K562 (cell line): Measurements from ENCODE around the gene FOSL1. TPM values are rescaled to one million over a fixed set of nuclear protein-coding genes. Genes with fewer than 3 reads are reported as not detected.

Experiments
- ATAC-seq: fragments of 200-7000 bp; cut with Tn5 transposase; 3 replicates; pipeline ENCODE4 v1.9.1; 2020; ENCODE audit warnings: moderate library complexity
- BruUV-seq: library from RNA; stranded (reverse); fragments of 400-500 nt; replicated peaks from 2 replicates; lab custom pipeline; 2021; lab: Mats Ljungman, UMichigan
- CTCF ChIA-PET: fragments of 300-600 bp; formaldehyde crosslinking; extraction: SDS; loops from one replicate; lab custom pipeline; 2021; ENCODE audit warnings: low intra/inter-chr PET ratio; lab: Yijun Ruan, JAX
- POLR2A ChIA-PET: fragments of 300-600, 350-650 bp; sonication (Branson Sonifier 250); formaldehyde crosslinking; extraction: SDS; loops from one replicate; lab custom pipeline; 2021; ENCODE audit warnings: antibody characterized with exemption, inconsistent platforms; lab: Yijun Ruan, JAX
- DNase-seq, 4 experiments: peaks; one replicate each; pipeline versions ENCODE4 v3.0.0 to v3.0.0-alpha.2; 2011 to 2018; ENCODE audit warnings: low spot score in 3 of 4, mixed read lengths in 3 of 4; ENCODE audit errors: extremely low read depth in 1 of 4
- FAIRE-seq: peaks from 2 replicates; lab custom pipeline; 2011; peaks lifted over from hg19 to GRCh38; lab: Jason Lieb, UNC
- H2AFZ ChIP-seq: 2 replicates; pipeline ENCODE4 v1.6.0; 2011; ENCODE audit warnings: low read depth, low read length, control low read depth, inconsistent platforms
- H3K27ac ChIP-seq: fragments of 200-600 bp; 3 replicates; pipeline ENCODE4 v1.8.0; 2011; ENCODE audit warnings: low read depth, mild to moderate bottlenecking, control low read depth, inconsistent platforms, low read length, moderate library complexity, mixed read lengths; ENCODE audit errors: extremely low read depth
- H3K27me3 ChIP-seq, 2 experiments: fragments of 300-600 bp in 1 of 2; 2 replicates in 1 of 2; 3 replicates in 1 of 2; pipeline versions ENCODE4 v1.6.0 to v1.8.0; 2011; ENCODE audit warnings: inconsistent platforms in 2 of 2, low read length in 2 of 2, mild to moderate bottlenecking in 1 of 2, mixed read lengths in 1 of 2, moderate library complexity in 1 of 2; ENCODE audit not compliant: control insufficient read depth in 2 of 2, insufficient read depth in 2 of 2
- H3K36me3 ChIP-seq: fragments of 300-600 bp; 3 replicates; pipeline ENCODE4 v1.8.0; 2011; ENCODE audit warnings: mild to moderate bottlenecking, low read length, inconsistent platforms; ENCODE audit not compliant: control insufficient read depth, insufficient read depth
- H3K4me1 ChIP-seq, 2 experiments: fragments of 200-600 bp in 1 of 2; replicated peaks in 1 of 2; 2 replicates in 1 of 2; 3 replicates in 1 of 2; pipeline versions ENCODE4 v1.5.1 to v1.8.0; 2011; ENCODE audit warnings: inconsistent platforms in 2 of 2, low read length in 2 of 2, mild to moderate bottlenecking in 1 of 2, mixed read lengths in 1 of 2, moderate library complexity in 1 of 2; ENCODE audit not compliant: control insufficient read depth in 2 of 2, insufficient read depth in 2 of 2
- H3K4me2 ChIP-seq: 2 replicates; pipeline ENCODE4 v1.6.1; 2011; ENCODE audit warnings: low read length, control low read depth, inconsistent platforms, mixed read lengths; ENCODE audit not compliant: insufficient read depth
- H3K4me3 ChIP-seq: fragments of 200-600 bp; sonication (generic), shearing (Covaris generic); 2 replicates; pipeline ENCODE4 v1.5.1; 2016; ENCODE audit warnings: control low read depth, inconsistent platforms
- H3K79me2 ChIP-seq: fragments of 200-600 bp; 3 replicates; pipeline ENCODE4 v1.8.0; 2011; ENCODE audit warnings: low read length, inconsistent platforms; ENCODE audit not compliant: control insufficient read depth, insufficient read depth
- H3K9ac ChIP-seq, 2 experiments: 2 replicates each; pipeline versions ENCODE4 v1.6.0 to v1.6.1; 2011; ENCODE audit warnings: low read depth in 2 of 2, low read length in 2 of 2, control low read depth in 1 of 2, inconsistent platforms in 1 of 2, mild to moderate bottlenecking in 1 of 2, mixed read lengths in 1 of 2; ENCODE audit not compliant: insufficient read depth in 1 of 2
- H3K9me1 ChIP-seq: one replicate; pipeline ENCODE4 v1.6.0; 2011; ENCODE audit warnings: inconsistent platforms, mild to moderate bottlenecking, low read length, moderate library complexity; ENCODE audit not compliant: control insufficient read depth, insufficient read depth
- H3K9me3 ChIP-seq: replicated peaks from 2 replicates; pipeline ENCODE4 v1.5.1; 2011; ENCODE audit warnings: low read depth, low read length, inconsistent platforms; ENCODE audit not compliant: control insufficient read depth, insufficient read depth
- H4K20me1 ChIP-seq: replicated peaks from 2 replicates; pipeline ENCODE4 v1.6.1; 2011; ENCODE audit warnings: low read length, inconsistent platforms, mixed read lengths; ENCODE audit not compliant: control insufficient read depth, insufficient read depth
- GABPB1 ChIP-seq: sonication (generic); formaldehyde crosslinking; IDR thresholded peaks from 2 replicates; pipeline ENCODE4 v1.8.0; 2022; ENCODE audit warnings: mild to moderate bottlenecking, missing genetic modification reagents
- MLLT1 ChIP-seq, 2 experiments: fragments of 450-650 bp; IDR thresholded peaks; 2 replicates each; pipeline ENCODE4 v1.6.1; 2016
- MTF1 ChIP-seq: fragments of 250-450 bp; sonication (Bioruptor Pico); IDR thresholded peaks from 2 replicates; pipeline ENCODE4 v1.9.0; 2021; ENCODE audit warnings: moderate library complexity, mild to moderate bottlenecking, inconsistent platforms, borderline replicate concordance
- NFIC ChIP-seq: fragments of 450-650 bp; IDR thresholded peaks from 2 replicates; pipeline ENCODE4 v1.6.1; 2017; ENCODE audit warnings: mild to moderate bottlenecking, inconsistent platforms
- NR0B1 ChIP-seq: fragments of 450-650 bp; IDR thresholded peaks from one replicate; pipeline ENCODE4 v1.6.1; 2018; ENCODE audit warnings: mild to moderate bottlenecking, moderate library complexity; ENCODE audit not compliant: partially characterized antibody
- NR1H2 ChIP-seq: sonication (generic); formaldehyde crosslinking; IDR thresholded peaks from 2 replicates; pipeline ENCODE4 v1.4.0; 2020; ENCODE audit warnings: mild to moderate bottlenecking, missing genetic modification reagents
- POLR2A ChIP-seq: fragments of 450-650 bp; conservative IDR thresholded peaks from 2 replicates; pipeline ENCODE4 v1.6.1; 2016
- SLC30A9 ChIP-seq: fragments of 250-450 bp; sonication (Bioruptor Pico); IDR thresholded peaks from 2 replicates; pipeline ENCODE4 v1.8.0; 2022; ENCODE audit warnings: mild to moderate bottlenecking, moderate library complexity
- SP1 ChIP-seq: sonication (generic); formaldehyde crosslinking; IDR thresholded peaks from 2 replicates; pipeline ENCODE4 v1.8.1; 2022; ENCODE audit warnings: mild to moderate bottlenecking, missing genetic modification reagents
- SUPT5H ChIP-seq: fragments of 450-650 bp; IDR thresholded peaks from 2 replicates; pipeline ENCODE4 v1.6.1; 2016
- ZBTB7A ChIP-seq: IDR thresholded peaks from 2 replicates; pipeline ENCODE4 v1.6.1; 2011; ENCODE audit warnings: low read depth, mild to moderate bottlenecking, low read length, moderate library complexity, borderline replicate concordance; ENCODE audit not compliant: control insufficient read depth
- ZNF121 ChIP-seq: sonication (generic); formaldehyde crosslinking; conservative IDR thresholded peaks from 2 replicates; pipeline ENCODE4 v1.8.0; 2022; ENCODE audit warnings: missing genetic modification reagents
- WGBS: fragments of 100-300 bp; shearing (Covaris generic); methylation state at CpG from one replicate; pipeline ENCODE4 v1.1.6; 2016; ENCODE audit warnings: low coverage, mixed read lengths; ENCODE audit not compliant: insufficient coverage; ENCODE audit errors: missing lambda C conversion rate; 5-methylcytosine and 5-hydroxymethylcytosine counted together
- in situ Hi-C: fragments of 300-500 bp; cut with MboI; formaldehyde crosslinking; loops from 4 replicates; pipeline ENCODE4 v1.15.0; 2018; ENCODE audit warnings: inconsistent platforms, mixed read lengths
- intact Hi-C: fragments of 100-400 bp; cut with micrococcal nuclease; formaldehyde crosslinking; loops from 2 replicates; pipeline ENCODE4 v1.14.2; 2022
- polyA plus RNA-seq, 8 experiments: library from polyadenylated mRNA; depleted of rRNA in 4 of 8; stranded (reverse) in 5 of 8; unstranded in 3 of 8; fragments of >200 nt; fragmentation: Nextera tagmentation in 2 of 8; fragmentation: Illumina TruSeq in 1 of 8; extraction: Ambion mirVana in 2 of 8; extraction: Trizol in 1 of 8; gene quantifications; 2 replicates each; pipeline versions ENCODE4 v1.2.1 to v1.2.3, GENCODE V29; 2011 to 2014; ENCODE audit warnings: inconsistent platforms in 1 of 8, missing spikeins in 1 of 8
- total RNA-seq, 7 experiments: library from RNA; depleted of rRNA in 6 of 7; stranded (reverse); fragments of >200 nt in 6 of 7; fragmentation: Illumina TruSeq in 2 of 7; extraction: Trizol in 2 of 7; gene quantifications; 2 replicates each; pipeline versions ENCODE4 v1.2.1 to v1.2.3, GENCODE V29; 2011 to 2021; ENCODE audit warnings: low replicate concordance in 1 of 7
- TF ChIP-seq, protein P1 (sequence below): sonication (generic); formaldehyde crosslinking; IDR thresholded peaks from 2 replicates; pipeline ENCODE4 v1.8.0; 2022; ENCODE audit warnings: missing genetic modification reagents, mild to moderate bottlenecking, borderline replicate concordance
- TF ChIP-seq, protein P2 (sequence below): fragments of 250-450 bp; sonication (Bioruptor Pico); IDR thresholded peaks from 2 replicates; pipeline ENCODE4 v1.8.0; 2022; ENCODE audit warnings: moderate library complexity, mild to moderate bottlenecking, inconsistent platforms

FOSL1 gene
- total and polyA plus RNA-seq, 9 of the 15 experiments (the other 6 are each of a cell fraction or from before 2014, with no cell fraction given): 3.5 to 39.6 (median 10.0) TPM

GRCh38 chr11:65854161-65854592, 46.0 kb downstream of the FOSL1 start:
- DNase-seq (no peak), FAIRE-seq (no peak), ATAC-seq (no peak)
- ChIA-PET CTCF (no interaction called here), POLR2A (interaction anchor here (0.6 to 0.8 kb wide), 2 partner anchors 15 to 52 kb away, joined by 3 to 7 read pairs; no protein-coding TSS in a partner anchor)
- Histone ChIP-seq H3K9ac (no peak overlapping the region), H2AFZ (no peak overlapping the region), H3K9me1 (peaks cover 11% of the 10 kb centered on the region), H4K20me1 (peaks cover 22% of the 10 kb centered on the region), H3K9me3 (peaks cover 7% of the 10 kb centered on the region; the same call in 1 of the 2 replicates), H3K4me3 (no peak overlapping the region), H3K36me3 (peaks cover 56% of the 10 kb centered on the region), H3K27me3 (no peaks in the 10 kb centered on the region), H3K27ac (no peak overlapping the region), H3K79me2 (peaks cover 45% of the 10 kb centered on the region), H3K4me1 (peaks cover 4 to 46% of the 10 kb centered on the region in 2 experiments; a peak in 3 of 5 replicates), H3K4me2 (no peak overlapping the region)
- BruUV-seq: no TSS peak
- WGBS: 91% methylated on average over 4 of the region's 4 CpGs
- in situ Hi-C loops: no loop called here
- intact Hi-C loops: no loop called here
- TF ChIP-seq POLR2A: peak; percentile 20; the same call in 1 of the 2 replicates
- TF ChIP-seq, protein P1, sequence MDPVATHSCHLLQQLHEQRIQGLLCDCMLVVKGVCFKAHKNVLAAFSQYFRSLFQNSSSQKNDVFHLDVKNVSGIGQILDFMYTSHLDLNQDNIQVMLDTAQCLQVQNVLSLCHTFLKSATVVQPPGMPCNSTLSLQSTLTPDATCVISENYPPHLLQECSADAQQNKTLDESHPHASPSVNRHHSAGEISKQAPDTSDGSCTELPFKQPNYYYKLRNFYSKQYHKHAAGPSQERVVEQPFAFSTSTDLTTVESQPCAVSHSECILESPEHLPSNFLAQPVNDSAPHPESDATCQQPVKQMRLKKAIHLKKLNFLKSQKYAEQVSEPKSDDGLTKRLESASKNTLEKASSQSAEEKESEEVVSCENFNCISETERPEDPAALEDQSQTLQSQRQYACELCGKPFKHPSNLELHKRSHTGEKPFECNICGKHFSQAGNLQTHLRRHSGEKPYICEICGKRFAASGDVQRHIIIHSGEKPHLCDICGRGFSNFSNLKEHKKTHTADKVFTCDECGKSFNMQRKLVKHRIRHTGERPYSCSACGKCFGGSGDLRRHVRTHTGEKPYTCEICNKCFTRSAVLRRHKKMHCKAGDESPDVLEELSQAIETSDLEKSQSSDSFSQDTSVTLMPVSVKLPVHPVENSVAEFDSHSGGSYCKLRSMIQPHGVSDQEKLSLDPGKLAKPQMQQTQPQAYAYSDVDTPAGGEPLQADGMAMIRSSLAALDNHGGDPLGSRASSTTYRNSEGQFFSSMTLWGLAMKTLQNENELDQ: 0 out of 2 replicates have a peak, but pooled peaks have one; percentile 62
- 0 out of 2 replicates have a peak, but pooled peaks have one; percentile 10 for TF ChIP-seq SUPT5H
- TF ChIP-seq MLLT1 (IDR thresholded peaks at IDR 0.05): no peak
- no peak for TF ChIP-seq NFIC
- TF ChIP-seq MTF1 (CRISPR knock-in tag): no peak
- no peak for TF ChIP-seq NR1H2 (CRISPR knock-in tag)
- no peak for TF ChIP-seq ZNF121 (CRISPR knock-in tag)
- peak; percentile 33; the same call in 1 of the 2 replicates for TF ChIP-seq GABPB1
- TF ChIP-seq, protein P2, sequence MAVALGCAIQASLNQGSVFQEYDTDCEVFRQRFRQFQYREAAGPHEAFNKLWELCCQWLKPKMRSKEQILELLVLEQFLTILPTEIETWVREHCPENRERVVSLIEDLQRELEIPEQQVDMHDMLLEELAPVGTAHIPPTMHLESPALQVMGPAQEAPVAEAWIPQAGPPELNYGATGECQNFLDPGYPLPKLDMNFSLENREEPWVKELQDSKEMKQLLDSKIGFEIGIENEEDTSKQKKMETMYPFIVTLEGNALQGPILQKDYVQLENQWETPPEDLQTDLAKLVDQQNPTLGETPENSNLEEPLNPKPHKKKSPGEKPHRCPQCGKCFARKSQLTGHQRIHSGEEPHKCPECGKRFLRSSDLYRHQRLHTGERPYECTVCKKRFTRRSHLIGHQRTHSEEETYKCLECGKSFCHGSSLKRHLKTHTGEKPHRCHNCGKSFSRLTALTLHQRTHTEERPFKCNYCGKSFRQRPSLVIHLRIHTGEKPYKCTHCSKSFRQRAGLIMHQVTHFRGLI (CRISPR knock-in tag): no peak
- TF ChIP-seq SLC30A9 (CRISPR knock-in tag): no peak
- TF ChIP-seq SP1 (CRISPR knock-in tag): 0 out of 2 replicates have a peak, but pooled peaks have one; percentile 7
- no peak for TF ChIP-seq NR0B1
- no peak for TF ChIP-seq ZBTB7A
